HL-60 (cell line): ENCODE results near the gene SLC36A4.

Experiments
- DNase-seq, 2 experiments: peaks; one replicate each; pipeline ENCODE4 v3.0.0-alpha.2; 2010 to 2020; ENCODE audit warnings: low read depth in 1 of 2, low spot score in 1 of 2
- H3K27ac ChIP-seq: fragments of 250-450 bp; sonication (Bioruptor Pico); replicated peaks from 2 replicates; pipeline ENCODE4 v1.5.1; 2020; ENCODE audit warnings: mild to moderate bottlenecking, moderate library complexity
- H3K27me3 ChIP-seq: fragments of 250-450 bp; sonication (Bioruptor Pico); 2 replicates; pipeline ENCODE4 v1.5.1; 2021; ENCODE audit warnings: mild to moderate bottlenecking, moderate library complexity; ENCODE audit not compliant: insufficient read depth, poor library complexity, severe bottlenecking
- H3K4me3 ChIP-seq: replicated peaks from 2 replicates; pipeline ENCODE4 v1.5.1; 2011; ENCODE audit warnings: mild to moderate bottlenecking, control low read depth, low read length; ENCODE audit not compliant: insufficient read depth
- CTCF ChIP-seq: IDR thresholded peaks from one replicate; pipeline ENCODE4 v1.5.1; 2011; ENCODE audit warnings: low read length, control low read depth, inconsistent platforms; ENCODE audit not compliant: insufficient read depth
- GABPA ChIP-seq: IDR thresholded peaks from 2 replicates; pipeline ENCODE4 v1.6.1; 2012; ENCODE audit warnings: low read depth
- POLR2AphosphoS5 ChIP-seq: IDR thresholded peaks from 2 replicates; pipeline ENCODE4 v1.6.1; 2012; ENCODE audit warnings: low read depth
- SPI1 ChIP-seq: IDR thresholded peaks from 2 replicates; pipeline ENCODE4 v1.6.1; 2012; ENCODE audit warnings: low read depth, mild to moderate bottlenecking, borderline replicate concordance
- TF ChIP-seq, protein P1 (sequence below): IDR thresholded peaks from 2 replicates; pipeline ENCODE4 v1.6.1; 2012; ENCODE audit warnings: low read depth; ENCODE audit not compliant: insufficient replicate concordance

Gene SLC36A4

GRCh38 chr11:93143800-93144199, 54.0 kb downstream of the SLC36A4 start:
- no peak overlapping the region for H3K27ac ChIP-seq
- no peak for DNase-seq
- no peaks in the 10 kb centered on the region for H3K27me3 ChIP-seq
- no peak overlapping the region for H3K4me3 ChIP-seq
- TF ChIP-seq CTCF (no peak), GABPA (no peak), POLR2AphosphoS5 (no peak), SPI1 (no peak)
- TF ChIP-seq, protein P1, sequence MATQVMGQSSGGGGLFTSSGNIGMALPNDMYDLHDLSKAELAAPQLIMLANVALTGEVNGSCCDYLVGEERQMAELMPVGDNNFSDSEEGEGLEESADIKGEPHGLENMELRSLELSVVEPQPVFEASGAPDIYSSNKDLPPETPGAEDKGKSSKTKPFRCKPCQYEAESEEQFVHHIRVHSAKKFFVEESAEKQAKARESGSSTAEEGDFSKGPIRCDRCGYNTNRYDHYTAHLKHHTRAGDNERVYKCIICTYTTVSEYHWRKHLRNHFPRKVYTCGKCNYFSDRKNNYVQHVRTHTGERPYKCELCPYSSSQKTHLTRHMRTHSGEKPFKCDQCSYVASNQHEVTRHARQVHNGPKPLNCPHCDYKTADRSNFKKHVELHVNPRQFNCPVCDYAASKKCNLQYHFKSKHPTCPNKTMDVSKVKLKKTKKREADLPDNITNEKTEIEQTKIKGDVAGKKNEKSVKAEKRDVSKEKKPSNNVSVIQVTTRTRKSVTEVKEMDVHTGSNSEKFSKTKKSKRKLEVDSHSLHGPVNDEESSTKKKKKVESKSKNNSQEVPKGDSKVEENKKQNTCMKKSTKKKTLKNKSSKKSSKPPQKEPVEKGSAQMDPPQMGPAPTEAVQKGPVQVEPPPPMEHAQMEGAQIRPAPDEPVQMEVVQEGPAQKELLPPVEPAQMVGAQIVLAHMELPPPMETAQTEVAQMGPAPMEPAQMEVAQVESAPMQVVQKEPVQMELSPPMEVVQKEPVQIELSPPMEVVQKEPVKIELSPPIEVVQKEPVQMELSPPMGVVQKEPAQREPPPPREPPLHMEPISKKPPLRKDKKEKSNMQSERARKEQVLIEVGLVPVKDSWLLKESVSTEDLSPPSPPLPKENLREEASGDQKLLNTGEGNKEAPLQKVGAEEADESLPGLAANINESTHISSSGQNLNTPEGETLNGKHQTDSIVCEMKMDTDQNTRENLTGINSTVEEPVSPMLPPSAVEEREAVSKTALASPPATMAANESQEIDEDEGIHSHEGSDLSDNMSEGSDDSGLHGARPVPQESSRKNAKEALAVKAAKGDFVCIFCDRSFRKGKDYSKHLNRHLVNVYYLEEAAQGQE, result no peak

- H3K27me3 ChIP-seq, result no peaks in the 10 kb centered on the region
- TF ChIP-seq POLR2AphosphoS5, result no peak
- no peak for TF ChIP-seq SPI1
- TF ChIP-seq CTCF, result no peak
- TF ChIP-seq, protein P1, result no peak
- TF ChIP-seq GABPA, result no peak
- no peak for DNase-seq
- no peak overlapping the region for H3K4me3 ChIP-seq
- no peak overlapping the region for H3K27ac ChIP-seq
Observed at GRCh38 chr11:93143186-93143585, 54.6 kb downstream of the SLC36A4 start.

DNA sequence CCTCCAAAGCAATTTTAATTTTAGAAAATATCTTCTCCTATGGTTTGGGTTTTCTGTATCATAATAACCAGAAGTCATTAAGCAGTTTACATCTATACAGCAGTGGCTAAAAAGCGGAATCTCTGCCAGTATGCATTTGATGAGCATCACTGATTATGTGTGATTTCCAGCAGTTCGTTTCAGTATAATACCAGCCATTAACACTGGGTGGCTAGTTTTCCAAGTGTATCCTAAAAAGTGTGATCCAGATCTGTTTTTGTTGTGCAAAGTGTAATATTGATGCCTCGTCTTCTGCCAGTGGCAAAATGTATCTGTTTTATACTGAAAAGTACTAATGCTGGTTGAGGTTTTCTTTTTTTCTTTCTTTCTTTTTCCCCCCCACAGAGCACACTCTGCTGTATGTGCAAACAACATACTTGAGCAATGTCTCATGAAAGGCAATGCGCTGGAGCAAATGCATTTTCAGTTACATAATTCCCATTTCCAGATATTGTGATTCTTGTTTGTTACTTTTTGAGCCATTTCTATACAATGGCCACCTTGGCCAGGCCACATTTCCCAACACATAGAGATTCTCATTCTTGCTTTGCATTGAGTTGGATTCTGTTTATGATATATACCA, 64.2 kb downstream of the SLC36A4 start:
- H3K4me3 ChIP-seq, result no peak overlapping the region
- no peak for DNase-seq
- no peak for TF ChIP-seq GABPA
- TF ChIP-seq POLR2AphosphoS5, result no peak
- no peak for TF ChIP-seq SPI1
- TF ChIP-seq, protein P1, result no peak
- TF ChIP-seq CTCF, result no peak

More for the DNA sequence above, 64.2 kb downstream of the SLC36A4 start:
- Histone ChIP-seq H3K27ac (no peak overlapping the region), H3K27me3 (no peaks in the 10 kb centered on the region)
